Right ventricle myocardium inferior (tissue), 1 donor: ENCODE results near the gene GNB5. TPM values are rescaled to one million over a fixed set of nuclear protein-coding genes. Genes with fewer than 3 reads are reported as not detected.

Experiments
- ATAC-seq: fragments of 200-7000 bp; cut with Tn5 transposase; one replicate; pipeline ENCODE4 v1.9.1; 2020; ENCODE audit warnings: mild to moderate bottlenecking, moderate library complexity
- DNase-seq: peaks from one replicate; pipeline ENCODE4 v3.0.0; 2021; ENCODE audit errors: missing footprints
- intact Hi-C: fragments of 100-400 bp; cut with DNase I; formaldehyde crosslinking; loops from one replicate; pipeline ENCODE4 v1.11.0; 2022
- total RNA-seq: library from RNA; stranded (reverse); fragmentation: NEBNext Ultra II Directional; extraction: Animal tissue kit (Norgen Biotek cat#: 25700); gene quantifications from one replicate; pipeline ENCODE4 v1.2.1, GENCODE V29; 2021
- donor health status: DM: no; HTN: yes; CAD: no; lungs with severe emphysema.

Gene GNB5
- total RNA-seq, 1 donor from 2014 or later = 10.6 TPM

GRCh38 chr15:52214553-52214952 lies 23.4 kb upstream of the GNB5 start:
- intact Hi-C loops = no loop called here
- no peak for ATAC-seq
- no peak for DNase-seq

GRCh38 chr15:52213206-52213605 lies 22.0 kb upstream of the GNB5 start:
- DNase-seq (no peak), ATAC-seq (no peak)
- intact Hi-C loops = no loop called here

- ATAC-seq = no peak
Observed at GRCh38 chr15:52208306-52208946, 17.2 kb upstream of the GNB5 start.

GRCh38 chr15:52207191-52207590 lies 16.0 kb upstream of the GNB5 start:
- DNase-seq (no peak), ATAC-seq (no peak)
- intact Hi-C loops = no loop called here

More at GRCh38 chr15:52208306-52208946, 17.2 kb upstream of the GNB5 start:
- DNase-seq = no peak
- intact Hi-C loops = no loop called here

GRCh38 chr15:52206446-52206845 lies 15.3 kb upstream of the GNB5 start:
- no peak for ATAC-seq
- intact Hi-C loops = no loop called here

GRCh38 chr15:52204657-52205056 lies 13.5 kb upstream of the GNB5 start:
- ATAC-seq (no peak), DNase-seq (no peak)
- intact Hi-C loops = no loop called here

More at GRCh38 chr15:52206446-52206845, 15.3 kb upstream of the GNB5 start:
- no peak for DNase-seq

GRCh38 chr15:52200831-52201365 lies 9.7 kb upstream of the GNB5 start:
- no peak for DNase-seq
- intact Hi-C loops = no loop called here
- no peak for ATAC-seq

GRCh38 chr15:52199271-52199670 lies 8.1 kb upstream of the GNB5 start:
- intact Hi-C loops = no loop called here
- ATAC-seq (no peak), DNase-seq (no peak)

GRCh38 chr15:52196891-52197290 lies 5.7 kb upstream of the GNB5 start:
- intact Hi-C loops = no loop called here
- DNase-seq (no peak), ATAC-seq (no peak)

GRCh38 chr15:52193791-52194190 lies 2.6 kb upstream of the GNB5 start:
- ATAC-seq = no peak
- no peak for DNase-seq
- intact Hi-C loops = no loop called here

- ATAC-seq (no peak), DNase-seq (no peak)
- intact Hi-C loops = no loop called here
Observed at GRCh38 chr15:52193321-52193720, 2.1 kb upstream of the GNB5 start.

- ATAC-seq (peak; percentile 51), DNase-seq (no peak)
- intact Hi-C loops = no loop called here
Observed at GRCh38 chr15:52186651-52187486, 4.3 kb downstream of the GNB5 start.

- DNase-seq = no peak
- intact Hi-C loops = no loop called here
- ATAC-seq = peak; percentile 75
Observed at GRCh38 chr15:52185151-52185561, 6.0 kb downstream of the GNB5 start.

- no peak for ATAC-seq
- intact Hi-C loops = loop anchor here (5.0 kb wide), 1 partner anchor 43 kb away; no protein-coding TSS in a partner anchor
- no peak for DNase-seq
Observed at GRCh38 chr15:52184721-52185120, 6.5 kb downstream of the GNB5 start.

- intact Hi-C loops = loop anchor here (5.0 kb wide), 1 partner anchor 44 kb away; no protein-coding TSS in a partner anchor
- ATAC-seq (no peak), DNase-seq (no peak)
Observed at GRCh38 chr15:52183562-52184173, 7.5 kb downstream of the GNB5 start.

GRCh38 chr15:52181938-52182780 lies 9.0 kb downstream of the GNB5 start:
- ATAC-seq = no peak
- intact Hi-C loops = loop anchor here (5.0 kb wide), 1 partner anchor 45 kb away; no protein-coding TSS in a partner anchor
- no peak for DNase-seq

- ATAC-seq = no peak
- intact Hi-C loops = loop anchor here (5.0 kb wide), 1 partner anchor 46 kb away; no protein-coding TSS in a partner anchor
Observed at GRCh38 chr15:52180851-52181450, 10.2 kb downstream of the GNB5 start.

More at GRCh38 chr15:52180851-52181450, 10.2 kb downstream of the GNB5 start:
- DNase-seq = no peak
